Loucy (cell line): ENCODE measurements around the gene FAM3B.

Experiments
- EZH2phosphoT487 ChIP-seq: fragments of 200-600 bp; IDR thresholded peaks from 2 replicates; pipeline ENCODE4 v1.6.1; 2018; ENCODE audit warnings: antibody characterized with exemption, mild to moderate bottlenecking, moderate library complexity, borderline replicate concordance
- TF ChIP-seq, protein P1 (sequence below): fragments of 200-600 bp; sonication (generic); conservative IDR thresholded peaks from 2 replicates; pipeline ENCODE4 v1.5.1; 2014; ENCODE audit warnings: mild to moderate bottlenecking, antibody characterized with exemption, low read length

GRCh38 chr21:41349126-41349525 is 32.5 kb downstream of the FAM3B start:
- TF ChIP-seq EZH2phosphoT487: no peak
- TF ChIP-seq, protein P1, sequence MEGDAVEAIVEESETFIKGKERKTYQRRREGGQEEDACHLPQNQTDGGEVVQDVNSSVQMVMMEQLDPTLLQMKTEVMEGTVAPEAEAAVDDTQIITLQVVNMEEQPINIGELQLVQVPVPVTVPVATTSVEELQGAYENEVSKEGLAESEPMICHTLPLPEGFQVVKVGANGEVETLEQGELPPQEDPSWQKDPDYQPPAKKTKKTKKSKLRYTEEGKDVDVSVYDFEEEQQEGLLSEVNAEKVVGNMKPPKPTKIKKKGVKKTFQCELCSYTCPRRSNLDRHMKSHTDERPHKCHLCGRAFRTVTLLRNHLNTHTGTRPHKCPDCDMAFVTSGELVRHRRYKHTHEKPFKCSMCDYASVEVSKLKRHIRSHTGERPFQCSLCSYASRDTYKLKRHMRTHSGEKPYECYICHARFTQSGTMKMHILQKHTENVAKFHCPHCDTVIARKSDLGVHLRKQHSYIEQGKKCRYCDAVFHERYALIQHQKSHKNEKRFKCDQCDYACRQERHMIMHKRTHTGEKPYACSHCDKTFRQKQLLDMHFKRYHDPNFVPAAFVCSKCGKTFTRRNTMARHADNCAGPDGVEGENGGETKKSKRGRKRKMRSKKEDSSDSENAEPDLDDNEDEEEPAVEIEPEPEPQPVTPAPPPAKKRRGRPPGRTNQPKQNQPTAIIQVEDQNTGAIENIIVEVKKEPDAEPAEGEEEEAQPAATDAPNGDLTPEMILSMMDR: no peak
